ENCODE results near the gene PRRT3. TPM values are rescaled to one million over a fixed set of nuclear protein-coding genes. Genes with fewer than 3 reads are reported as not detected.
A peak's percentile ranks its signal among the peaks of the same experiment; 100 is the strongest.

PRRT3 gene
- total and polyA plus RNA-seq, 2 of the 13 experiments (the other 11 are each of a cell fraction or from before 2014, with no cell fraction given), result 0.22 to 0.44 TPM

GRCh38 chr3:9902372-9903237, 49.6 kb downstream of the PRRT3 start, which contains the start of gene IL17RE (continued):
- no peak for TF ChIP-seq MAF1 (CRISPR knock-in tag; IDR thresholded peaks at IDR 0.05; ENCODE audit: borderline replicate concordance)
- TF ChIP-seq ZNF20 (CRISPR knock-in tag; IDR thresholded peaks at IDR 0.05), result no peak
- TF ChIP-seq HCFC1 (IDR thresholded peaks at IDR 0.05; ENCODE audit: low read depth, low read length), result no peak
- TF ChIP-seq HMGXB4 (CRISPR knock-in tag; IDR thresholded peaks at IDR 0.05; ENCODE audit: borderline replicate concordance in 1 of 2, low read depth in 1 of 2), result peak; percentile 38 to 62; a peak in 3 of 4 replicates
- peak; percentile 25; the same call in 1 of the 2 replicates for TF ChIP-seq ZNF747 (CRISPR knock-in tag; IDR thresholded peaks at IDR 0.05; ENCODE audit: borderline replicate concordance)
- TF ChIP-seq ZNF251 (CRISPR knock-in tag; IDR thresholded peaks at IDR 0.05), result no peak
- TF ChIP-seq FLYWCH1 (CRISPR knock-in tag; IDR thresholded peaks at IDR 0.05), result no peak
- TF ChIP-seq FOXK2 (IDR thresholded peaks at IDR 0.05), result no peak
- no peak for TF ChIP-seq RFX3 (CRISPR knock-in tag; IDR thresholded peaks at IDR 0.05)
- no peak for TF ChIP-seq ZNF280B (CRISPR knock-in tag; IDR thresholded peaks at IDR 0.05; ENCODE audit: borderline replicate concordance)
- TF ChIP-seq ZNF614 (CRISPR knock-in tag; IDR thresholded peaks at IDR 0.05; ENCODE audit: borderline replicate concordance), result no peak
- no peak for TF ChIP-seq ZNF264 (CRISPR knock-in tag; IDR thresholded peaks at IDR 0.05)
- TF ChIP-seq HNRNPLL (IDR thresholded peaks at IDR 0.05; ENCODE audit: low read depth, low read length, poor library complexity, severe bottlenecking), result no peak
- no peak for TF ChIP-seq ZNF670 (CRISPR knock-in tag; IDR thresholded peaks at IDR 0.05; ENCODE audit: borderline replicate concordance)
- no peak for TF ChIP-seq ZNF260 (CRISPR knock-in tag; IDR thresholded peaks at IDR 0.05; ENCODE audit: borderline replicate concordance, low read depth)
- TF ChIP-seq AKNA (CRISPR knock-in tag; IDR thresholded peaks at IDR 0.05; ENCODE audit: borderline replicate concordance), result no peak
- no peak for TF ChIP-seq ELK4 (CRISPR knock-in tag; IDR thresholded peaks at IDR 0.05; ENCODE audit: borderline replicate concordance)
- TF ChIP-seq ATM (IDR thresholded peaks at IDR 0.05; ENCODE audit: borderline replicate concordance), result no peak
- no peak for TF ChIP-seq PAF1 (CRISPR knock-in tag; IDR thresholded peaks at IDR 0.05)
- TF ChIP-seq SRSF1 (optimal IDR thresholded peaks at IDR 0.05; ENCODE audit: low read depth, low read length), result no peak

Data from HepG2 (cell line).